ENCODE data around the gene MYZAP.

DNA sequence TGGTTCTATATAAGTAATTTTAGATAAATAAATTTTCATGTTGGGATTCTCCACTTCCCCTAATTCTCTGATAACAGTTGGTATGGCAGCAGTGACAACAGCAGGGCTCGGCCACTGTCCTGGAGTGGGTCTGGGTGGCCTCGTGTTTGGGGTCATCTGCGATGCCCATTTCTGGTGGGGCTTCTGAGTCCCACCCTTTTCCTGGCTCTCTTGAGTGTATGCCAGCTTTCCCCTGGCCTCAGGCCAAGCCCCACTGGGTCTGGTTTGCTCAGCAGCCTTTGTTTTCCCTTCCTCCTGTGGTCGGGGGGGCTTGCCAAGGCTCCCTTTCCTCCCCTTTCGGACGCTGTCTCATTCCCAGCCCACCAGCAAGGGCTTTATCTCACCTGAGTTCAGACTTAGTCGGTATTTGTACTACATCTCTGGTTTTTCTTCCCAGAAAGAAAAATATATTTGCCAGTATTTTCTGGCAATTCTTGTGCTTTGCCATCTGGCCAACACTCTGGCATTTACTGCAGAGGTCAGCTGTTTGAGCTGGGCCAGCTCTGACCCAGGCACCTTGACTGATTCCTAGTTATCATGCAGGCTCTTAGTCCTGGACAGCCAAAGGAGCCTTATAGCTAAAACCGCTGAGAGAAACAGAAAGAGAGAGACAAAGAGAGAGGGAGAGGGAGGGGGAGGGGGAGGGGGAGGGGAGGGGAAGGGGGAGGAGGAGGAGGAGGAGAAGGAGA lies 35.2 kb downstream of the MYZAP start:
- TF ChIP-seq, protein P1, sequence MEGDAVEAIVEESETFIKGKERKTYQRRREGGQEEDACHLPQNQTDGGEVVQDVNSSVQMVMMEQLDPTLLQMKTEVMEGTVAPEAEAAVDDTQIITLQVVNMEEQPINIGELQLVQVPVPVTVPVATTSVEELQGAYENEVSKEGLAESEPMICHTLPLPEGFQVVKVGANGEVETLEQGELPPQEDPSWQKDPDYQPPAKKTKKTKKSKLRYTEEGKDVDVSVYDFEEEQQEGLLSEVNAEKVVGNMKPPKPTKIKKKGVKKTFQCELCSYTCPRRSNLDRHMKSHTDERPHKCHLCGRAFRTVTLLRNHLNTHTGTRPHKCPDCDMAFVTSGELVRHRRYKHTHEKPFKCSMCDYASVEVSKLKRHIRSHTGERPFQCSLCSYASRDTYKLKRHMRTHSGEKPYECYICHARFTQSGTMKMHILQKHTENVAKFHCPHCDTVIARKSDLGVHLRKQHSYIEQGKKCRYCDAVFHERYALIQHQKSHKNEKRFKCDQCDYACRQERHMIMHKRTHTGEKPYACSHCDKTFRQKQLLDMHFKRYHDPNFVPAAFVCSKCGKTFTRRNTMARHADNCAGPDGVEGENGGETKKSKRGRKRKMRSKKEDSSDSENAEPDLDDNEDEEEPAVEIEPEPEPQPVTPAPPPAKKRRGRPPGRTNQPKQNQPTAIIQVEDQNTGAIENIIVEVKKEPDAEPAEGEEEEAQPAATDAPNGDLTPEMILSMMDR (optimal IDR thresholded peaks at IDR 0.05 in 1 of 3, IDR thresholded peaks at IDR 0.05 in 1 of 3, conservative IDR thresholded peaks at IDR 0.05 in 1 of 3; ENCODE audit: extremely low read depth in 1 of 3, insufficient read depth in 2 of 3, low read length in 3 of 3): no peak
- TF ChIP-seq EZH2 (IDR thresholded peaks at IDR 0.05; ENCODE audit: low read length): no peak
